K562 (cell line): ENCODE data around the gene PRPSAP1. TPM values are rescaled to one million over a fixed set of nuclear protein-coding genes. Genes with fewer than 3 reads are reported as not detected.

Experiments used
- CUX1 ChIP-seq: fragments of 200-800 bp; sonication (Bioruptor generic); IDR thresholded peaks from 2 replicates; pipeline ENCODE4 v1.6.1; 2016; ENCODE audit warnings: missing genetic modification characterization, missing compliant biosample characterization
- DACH1 ChIP-seq: fragments of 450-650 bp; IDR thresholded peaks from 2 replicates; pipeline ENCODE4 v1.6.1; 2018; ENCODE audit not compliant: partially characterized antibody
- KHSRP ChIP-seq: fragments of 450-650 bp; IDR thresholded peaks from 2 replicates; pipeline ENCODE4 v1.6.1; 2017
- MTA1 ChIP-seq: fragments of 450-650 bp; IDR thresholded peaks from 2 replicates; pipeline ENCODE4 v1.6.1; 2017; ENCODE audit warnings: borderline replicate concordance
- SLC30A9 ChIP-seq: fragments of 250-450 bp; sonication (Bioruptor Pico); IDR thresholded peaks from 2 replicates; pipeline ENCODE4 v1.8.0; 2022; ENCODE audit warnings: mild to moderate bottlenecking, moderate library complexity
- TAF7 ChIP-seq: fragments of 450-650 bp; IDR thresholded peaks from 2 replicates; pipeline ENCODE4 v1.6.1; 2016; ENCODE audit warnings: missing genetic modification characterization, missing compliant biosample characterization
- ZKSCAN1 ChIP-seq: fragments of 150-350 bp; IDR thresholded peaks from 2 replicates; pipeline ENCODE4 v1.6.1; 2016; ENCODE audit warnings: low read depth, low read length
- ZNF23 ChIP-seq: fragments of 250-450 bp; sonication (Bioruptor Pico); IDR thresholded peaks from 2 replicates; pipeline ENCODE4 v1.4.0; 2020; ENCODE audit warnings: mild to moderate bottlenecking
- polyA plus RNA-seq, 8 experiments: library from polyadenylated mRNA; depleted of rRNA in 4 of 8; stranded (reverse) in 5 of 8; unstranded in 3 of 8; fragments of >200 nt; fragmentation: Nextera tagmentation in 2 of 8; fragmentation: Illumina TruSeq in 1 of 8; extraction: Ambion mirVana in 2 of 8; extraction: Trizol in 1 of 8; gene quantifications; 2 replicates each; pipeline versions ENCODE4 v1.2.1 to v1.2.3, GENCODE V29; 2011 to 2014; ENCODE audit warnings: inconsistent platforms in 1 of 8, missing spikeins in 1 of 8
- total RNA-seq, 7 experiments: library from RNA; depleted of rRNA in 6 of 7; stranded (reverse); fragments of >200 nt in 6 of 7; fragmentation: Illumina TruSeq in 2 of 7; extraction: Trizol in 2 of 7; gene quantifications; 2 replicates each; pipeline versions ENCODE4 v1.2.1 to v1.2.3, GENCODE V29; 2011 to 2021; ENCODE audit warnings: low replicate concordance in 1 of 7
- TF ChIP-seq, protein P1 (sequence below): fragments of 250-450 bp; sonication (Bioruptor Pico); IDR thresholded peaks from 2 replicates; pipeline ENCODE4 v1.9.0; 2021; ENCODE audit warnings: mild to moderate bottlenecking, inconsistent platforms
- TF ChIP-seq, protein P2 (sequence below): IDR thresholded peaks from 2 replicates; pipeline ENCODE4 v1.6.1; 2012; ENCODE audit warnings: low read depth, low read length, improper control_type of control experiment, borderline replicate concordance
- TF ChIP-seq, protein P3 (sequence below): fragments of 200-800 bp; sonication (Bioruptor generic); IDR thresholded peaks from 2 replicates; pipeline ENCODE4 v1.6.1; 2017; ENCODE audit warnings: missing genetic modification characterization, missing compliant biosample characterization
- TF ChIP-seq, protein P4 (sequence below), 2 experiments: fragments of 150-350 bp in 1 of 2; IDR thresholded peaks; 2 replicates each; pipeline ENCODE4 v1.6.1; 2012 to 2016; ENCODE audit warnings: low read depth in 2 of 2, low read length in 2 of 2, mild to moderate bottlenecking in 1 of 2, moderate library complexity in 1 of 2

PRPSAP1 gene
- total and polyA plus RNA-seq, 9 of the 15 experiments (the other 6 are each of a cell fraction or from before 2014, with no cell fraction given): 21.9 to 77.1 (median 40.8) TPM

- TF ChIP-seq, protein P1, sequence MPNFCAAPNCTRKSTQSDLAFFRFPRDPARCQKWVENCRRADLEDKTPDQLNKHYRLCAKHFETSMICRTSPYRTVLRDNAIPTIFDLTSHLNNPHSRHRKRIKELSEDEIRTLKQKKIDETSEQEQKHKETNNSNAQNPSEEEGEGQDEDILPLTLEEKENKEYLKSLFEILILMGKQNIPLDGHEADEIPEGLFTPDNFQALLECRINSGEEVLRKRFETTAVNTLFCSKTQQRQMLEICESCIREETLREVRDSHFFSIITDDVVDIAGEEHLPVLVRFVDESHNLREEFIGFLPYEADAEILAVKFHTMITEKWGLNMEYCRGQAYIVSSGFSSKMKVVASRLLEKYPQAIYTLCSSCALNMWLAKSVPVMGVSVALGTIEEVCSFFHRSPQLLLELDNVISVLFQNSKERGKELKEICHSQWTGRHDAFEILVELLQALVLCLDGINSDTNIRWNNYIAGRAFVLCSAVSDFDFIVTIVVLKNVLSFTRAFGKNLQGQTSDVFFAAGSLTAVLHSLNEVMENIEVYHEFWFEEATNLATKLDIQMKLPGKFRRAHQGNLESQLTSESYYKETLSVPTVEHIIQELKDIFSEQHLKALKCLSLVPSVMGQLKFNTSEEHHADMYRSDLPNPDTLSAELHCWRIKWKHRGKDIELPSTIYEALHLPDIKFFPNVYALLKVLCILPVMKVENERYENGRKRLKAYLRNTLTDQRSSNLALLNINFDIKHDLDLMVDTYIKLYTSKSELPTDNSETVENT: peak; percentile 69; the same call in 1 of the 2 replicates
- TF ChIP-seq CUX1 (CRISPR knock-in tag) (peak; percentile 92), SLC30A9 (no peak), MTA1 (no peak), KHSRP (no peak), TAF7 (no peak), ZNF23 (CRISPR knock-in tag) (no peak), DACH1 (no peak), ZKSCAN1 (no peak)
- TF ChIP-seq, protein P2, sequence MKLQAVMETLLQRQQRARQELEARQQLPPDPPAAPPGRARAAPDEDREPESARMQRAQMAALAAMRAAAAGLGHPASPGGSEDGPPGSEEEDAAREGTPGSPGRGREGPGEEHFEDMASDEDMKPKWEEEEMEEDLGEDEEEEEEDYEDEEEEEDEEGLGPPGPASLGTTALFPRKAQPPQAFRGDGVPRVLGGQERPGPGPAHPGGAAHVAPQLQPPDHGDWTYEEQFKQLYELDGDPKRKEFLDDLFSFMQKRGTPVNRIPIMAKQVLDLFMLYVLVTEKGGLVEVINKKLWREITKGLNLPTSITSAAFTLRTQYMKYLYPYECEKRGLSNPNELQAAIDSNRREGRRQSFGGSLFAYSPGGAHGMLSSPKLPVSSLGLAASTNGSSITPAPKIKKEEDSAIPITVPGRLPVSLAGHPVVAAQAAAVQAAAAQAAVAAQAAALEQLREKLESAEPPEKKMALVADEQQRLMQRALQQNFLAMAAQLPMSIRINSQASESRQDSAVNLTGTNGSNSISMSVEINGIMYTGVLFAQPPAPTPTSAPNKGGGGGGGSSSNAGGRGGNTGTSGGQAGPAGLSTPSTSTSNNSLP: no peak
- TF ChIP-seq, protein P3, sequence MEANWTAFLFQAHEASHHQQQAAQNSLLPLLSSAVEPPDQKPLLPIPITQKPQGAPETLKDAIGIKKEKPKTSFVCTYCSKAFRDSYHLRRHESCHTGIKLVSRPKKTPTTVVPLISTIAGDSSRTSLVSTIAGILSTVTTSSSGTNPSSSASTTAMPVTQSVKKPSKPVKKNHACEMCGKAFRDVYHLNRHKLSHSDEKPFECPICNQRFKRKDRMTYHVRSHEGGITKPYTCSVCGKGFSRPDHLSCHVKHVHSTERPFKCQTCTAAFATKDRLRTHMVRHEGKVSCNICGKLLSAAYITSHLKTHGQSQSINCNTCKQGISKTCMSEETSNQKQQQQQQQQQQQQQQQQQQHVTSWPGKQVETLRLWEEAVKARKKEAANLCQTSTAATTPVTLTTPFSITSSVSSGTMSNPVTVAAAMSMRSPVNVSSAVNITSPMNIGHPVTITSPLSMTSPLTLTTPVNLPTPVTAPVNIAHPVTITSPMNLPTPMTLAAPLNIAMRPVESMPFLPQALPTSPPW (CRISPR knock-in tag): peak; percentile 87
- TF ChIP-seq, protein P4, sequence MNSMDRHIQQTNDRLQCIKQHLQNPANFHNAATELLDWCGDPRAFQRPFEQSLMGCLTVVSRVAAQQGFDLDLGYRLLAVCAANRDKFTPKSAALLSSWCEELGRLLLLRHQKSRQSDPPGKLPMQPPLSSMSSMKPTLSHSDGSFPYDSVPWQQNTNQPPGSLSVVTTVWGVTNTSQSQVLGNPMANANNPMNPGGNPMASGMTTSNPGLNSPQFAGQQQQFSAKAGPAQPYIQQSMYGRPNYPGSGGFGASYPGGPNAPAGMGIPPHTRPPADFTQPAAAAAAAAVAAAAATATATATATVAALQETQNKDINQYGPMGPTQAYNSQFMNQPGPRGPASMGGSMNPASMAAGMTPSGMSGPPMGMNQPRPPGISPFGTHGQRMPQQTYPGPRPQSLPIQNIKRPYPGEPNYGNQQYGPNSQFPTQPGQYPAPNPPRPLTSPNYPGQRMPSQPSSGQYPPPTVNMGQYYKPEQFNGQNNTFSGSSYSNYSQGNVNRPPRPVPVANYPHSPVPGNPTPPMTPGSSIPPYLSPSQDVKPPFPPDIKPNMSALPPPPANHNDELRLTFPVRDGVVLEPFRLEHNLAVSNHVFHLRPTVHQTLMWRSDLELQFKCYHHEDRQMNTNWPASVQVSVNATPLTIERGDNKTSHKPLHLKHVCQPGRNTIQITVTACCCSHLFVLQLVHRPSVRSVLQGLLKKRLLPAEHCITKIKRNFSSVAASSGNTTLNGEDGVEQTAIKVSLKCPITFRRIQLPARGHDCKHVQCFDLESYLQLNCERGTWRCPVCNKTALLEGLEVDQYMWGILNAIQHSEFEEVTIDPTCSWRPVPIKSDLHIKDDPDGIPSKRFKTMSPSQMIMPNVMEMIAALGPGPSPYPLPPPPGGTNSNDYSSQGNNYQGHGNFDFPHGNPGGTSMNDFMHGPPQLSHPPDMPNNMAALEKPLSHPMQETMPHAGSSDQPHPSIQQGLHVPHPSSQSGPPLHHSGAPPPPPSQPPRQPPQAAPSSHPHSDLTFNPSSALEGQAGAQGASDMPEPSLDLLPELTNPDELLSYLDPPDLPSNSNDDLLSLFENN (IDR thresholded peaks at IDR 0.05; ENCODE audit: low read depth in 2 of 2, low read length in 2 of 2): no peak; a peak in 1 of 4 replicates
These were observed 88.7 kb downstream of the PRPSAP1 start, which contains the start of gene UBALD2 (continued) for GRCh38 chr17:76264755-76265623.
